Measurements from ENCODE around the gene LYL1.

The LYL1 gene

DNA sequence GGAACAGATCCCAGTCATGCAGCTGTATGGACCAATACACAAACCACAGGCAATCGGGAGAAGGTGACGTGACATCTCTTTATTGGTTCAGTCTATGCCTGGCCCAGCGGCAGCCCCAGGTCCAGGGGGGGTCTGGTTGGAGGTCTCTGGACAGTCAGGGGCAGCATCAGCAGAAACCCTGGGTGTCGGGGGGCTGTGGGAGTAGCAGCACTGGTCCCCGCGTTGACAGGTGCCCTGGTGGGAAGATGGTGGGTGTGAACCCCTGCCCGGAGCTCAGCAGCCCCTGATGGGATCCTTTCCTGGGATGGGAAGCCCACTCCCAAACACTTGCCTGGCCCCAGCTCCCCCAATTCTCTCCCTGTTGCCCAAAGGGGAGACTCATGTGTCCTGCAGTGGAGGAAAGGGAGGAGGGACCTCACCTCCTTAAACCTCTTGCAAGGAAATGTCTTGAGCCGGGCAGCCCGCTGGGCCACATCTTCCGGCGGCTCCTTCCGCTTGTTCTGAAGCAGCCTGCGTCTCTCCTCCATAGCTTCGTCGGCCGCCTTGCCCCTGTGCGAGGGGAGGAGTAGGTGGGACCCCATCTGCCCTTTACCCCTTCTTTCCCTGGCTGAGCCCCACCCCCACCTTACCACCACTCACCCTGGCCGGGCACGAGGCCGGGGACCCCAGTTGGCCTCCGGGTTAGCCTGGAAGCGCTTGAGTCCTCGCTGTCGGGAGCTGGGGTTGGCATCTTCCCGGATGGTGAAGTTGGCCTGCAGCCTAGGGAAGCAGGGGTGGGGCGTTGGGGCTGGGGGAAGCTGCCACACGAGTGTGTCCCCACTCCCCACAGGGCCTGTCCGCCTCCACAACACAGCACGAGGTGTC lies 2.4 kb upstream of the LYL1 start:
- no peak for DNase-seq (ENCODE audit: low read depth)

DNA sequence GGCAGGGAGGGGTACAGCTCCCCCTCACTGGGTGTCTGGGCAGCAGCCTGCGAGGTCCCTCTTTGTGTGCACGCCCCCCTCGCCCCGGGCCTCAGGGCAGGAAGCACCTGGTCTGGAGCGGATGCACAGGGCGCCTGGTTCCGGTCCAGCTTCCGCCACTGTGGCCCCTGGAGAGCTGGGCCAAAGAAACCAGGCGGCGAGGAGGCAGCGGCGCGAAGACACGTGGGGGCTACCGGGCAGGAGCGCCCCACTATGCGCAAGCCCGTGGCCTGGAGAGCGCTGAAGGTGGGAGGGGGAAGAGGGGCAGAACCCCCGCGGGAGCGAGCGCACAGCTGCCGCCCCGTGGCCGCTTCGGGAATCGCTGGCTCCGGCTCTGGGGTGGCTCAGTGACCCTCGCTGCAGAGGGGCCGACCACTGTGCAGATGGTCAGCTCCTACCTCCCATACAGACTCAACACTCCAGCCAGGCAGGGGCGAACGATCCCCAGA lies 1.7 kb upstream of the LYL1 start:
- DNase-seq (ENCODE audit: low read depth): no peak

DNA sequence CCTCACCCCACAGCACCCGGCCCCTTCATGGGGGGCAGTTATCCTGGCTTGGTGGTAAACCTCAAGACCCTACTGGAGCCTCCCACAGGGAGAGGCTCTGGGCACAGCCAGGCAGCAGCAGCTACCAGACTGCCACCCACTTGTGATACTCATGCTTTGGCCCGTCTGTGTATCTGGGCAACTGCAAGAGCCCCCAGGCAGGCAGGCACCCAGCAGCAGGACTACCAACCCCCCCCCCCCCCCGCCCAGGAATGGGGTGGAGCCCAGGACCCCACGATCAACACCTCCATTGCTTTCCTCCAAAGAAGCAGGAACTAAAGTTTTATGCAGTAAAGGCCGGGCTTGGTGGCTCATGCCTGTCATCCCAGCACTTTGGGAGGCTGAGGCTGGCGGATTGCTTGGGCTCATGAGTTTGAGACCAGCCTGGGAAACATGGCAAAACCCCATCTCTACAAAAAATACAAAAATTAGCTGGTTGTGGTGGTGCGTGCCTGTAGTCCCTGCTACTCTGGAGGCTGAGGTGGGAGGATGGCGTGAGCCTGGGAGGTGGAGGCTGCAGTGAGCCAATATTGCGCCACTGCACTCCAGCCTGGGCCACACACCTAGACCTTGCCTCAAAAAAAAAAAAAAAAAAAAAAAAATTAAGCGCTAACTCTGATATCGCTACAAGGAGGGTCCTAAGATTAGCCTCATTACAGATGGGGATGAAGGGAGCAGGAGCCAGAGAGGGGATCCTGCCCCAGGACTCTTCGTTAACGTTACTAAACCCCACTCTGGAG lies 1.1 kb upstream of the LYL1 start:
- no peak for DNase-seq (ENCODE audit: low read depth)

DNA sequence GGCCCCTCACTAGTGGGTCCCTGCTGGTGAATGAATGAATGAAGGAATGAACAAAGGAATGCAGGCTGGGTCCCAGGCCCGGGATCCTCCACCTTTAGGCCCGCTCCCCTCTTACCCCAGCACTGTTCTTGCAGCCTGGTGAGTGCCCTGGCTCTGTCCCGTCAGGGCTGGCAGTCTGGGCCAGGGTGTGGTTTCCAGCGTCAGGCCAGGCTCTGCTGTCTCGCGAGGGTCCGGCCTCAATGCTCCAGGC lies 317 bp downstream of the LYL1 start:
- no peak for DNase-seq (ENCODE audit: low read depth)

DNA sequence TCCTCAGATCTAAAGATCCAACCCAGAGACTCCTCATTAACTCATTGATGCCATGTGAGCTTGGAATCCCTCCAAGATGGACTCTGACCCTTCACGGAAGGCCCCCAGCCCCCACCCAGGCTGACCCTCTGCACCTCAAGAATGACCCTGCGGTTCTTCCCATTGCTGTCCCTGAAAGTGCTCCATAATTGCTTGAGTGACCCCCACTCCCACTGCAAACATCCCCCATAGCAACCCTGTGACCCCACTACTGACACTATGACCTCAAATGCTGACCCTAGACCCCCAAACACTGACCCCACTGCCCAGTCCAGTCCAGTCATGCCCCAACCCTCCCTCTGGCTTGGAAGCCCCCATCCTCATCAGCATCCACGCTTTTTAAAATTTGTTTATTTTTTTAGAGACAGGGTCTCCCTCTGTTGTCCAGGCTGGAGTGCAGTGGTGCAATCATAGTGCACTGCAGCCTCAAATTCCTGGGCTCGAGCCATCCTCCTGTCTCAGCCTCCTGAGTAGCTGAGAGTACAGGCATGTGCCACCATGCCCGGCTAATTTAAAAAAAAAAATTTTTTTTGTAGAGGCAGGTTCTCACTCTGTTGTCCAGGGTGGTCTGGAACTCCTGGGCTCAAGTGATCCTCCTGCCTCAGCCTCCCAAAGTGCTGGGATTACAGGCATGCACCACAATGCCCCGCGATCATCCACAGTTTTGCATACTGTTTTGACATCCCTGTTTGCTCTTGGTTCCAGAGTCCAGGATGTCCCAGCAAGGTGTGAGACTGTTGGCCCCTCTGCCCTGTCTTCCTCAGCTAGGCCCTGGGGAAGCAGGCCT lies 855 bp downstream of the LYL1 start:
- DNase-seq (ENCODE audit: low read depth): no peak

DNA sequence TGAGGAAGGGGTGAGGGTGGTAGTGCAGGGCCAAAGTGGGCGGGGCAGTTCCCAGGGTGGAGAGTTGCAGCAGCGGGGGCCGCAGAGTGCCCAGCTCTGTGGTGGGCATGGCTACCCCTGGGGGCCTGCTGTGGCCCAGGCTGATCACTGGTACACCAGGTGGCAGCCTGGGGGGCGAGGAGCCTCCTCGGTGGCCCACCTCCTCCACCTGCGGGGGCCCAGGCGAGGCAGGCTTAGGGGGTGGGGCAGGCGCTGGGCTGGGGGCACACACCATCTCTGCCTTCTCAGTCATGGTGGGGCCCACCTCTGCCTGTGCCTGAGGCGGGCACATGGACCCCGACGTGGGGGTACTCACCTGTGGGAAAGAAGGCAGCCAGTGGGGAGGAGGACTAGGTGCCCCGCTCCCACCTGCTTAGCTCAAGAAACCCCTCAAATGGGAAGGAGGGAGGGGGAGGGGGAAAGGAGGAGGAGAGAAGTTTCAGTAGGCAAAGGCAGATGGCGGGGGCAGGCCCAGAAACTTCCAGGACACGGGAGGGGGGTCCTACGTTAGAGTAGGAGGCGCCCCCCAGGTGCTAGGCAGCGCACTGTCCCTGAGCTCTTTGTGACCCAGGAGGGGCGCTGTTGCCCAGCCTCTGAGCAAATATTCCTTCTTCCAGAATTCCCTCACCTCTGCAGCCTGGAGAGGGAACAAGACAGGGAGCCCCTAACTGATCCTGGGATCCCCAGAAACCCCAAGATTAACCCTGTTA lies 1.6 kb downstream of the LYL1 start:
- no peak for DNase-seq (ENCODE audit: low read depth)

DNA sequence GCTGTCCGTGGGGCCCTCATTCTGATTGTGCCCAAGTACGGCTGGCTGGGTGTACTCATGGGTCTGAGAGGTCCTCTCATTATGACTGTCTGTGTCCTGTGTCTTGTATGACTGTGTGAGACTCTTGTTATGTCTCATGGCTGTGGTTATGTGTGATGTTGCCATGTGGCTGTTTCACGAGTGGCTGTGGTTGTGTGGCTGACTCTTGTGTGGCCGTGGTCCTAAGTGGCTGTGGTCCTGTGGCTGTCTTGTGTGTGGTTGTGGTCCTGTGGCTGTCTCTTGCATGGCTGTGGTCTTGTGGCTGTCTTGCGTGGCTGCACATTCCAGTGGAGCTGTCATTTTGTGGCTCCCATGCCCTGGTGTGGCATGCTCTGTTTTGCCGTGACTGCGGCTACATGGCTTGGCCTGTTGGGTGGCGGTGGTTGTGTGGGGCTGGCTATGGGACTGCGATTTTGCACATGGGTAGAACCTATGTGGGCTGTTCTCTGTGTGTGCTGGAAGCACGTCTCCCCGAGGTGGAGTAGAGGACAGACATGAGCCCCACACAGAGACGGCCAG lies 2.5 kb downstream of the LYL1 start:
- DNase-seq (ENCODE audit: low read depth): no peak

DNA sequence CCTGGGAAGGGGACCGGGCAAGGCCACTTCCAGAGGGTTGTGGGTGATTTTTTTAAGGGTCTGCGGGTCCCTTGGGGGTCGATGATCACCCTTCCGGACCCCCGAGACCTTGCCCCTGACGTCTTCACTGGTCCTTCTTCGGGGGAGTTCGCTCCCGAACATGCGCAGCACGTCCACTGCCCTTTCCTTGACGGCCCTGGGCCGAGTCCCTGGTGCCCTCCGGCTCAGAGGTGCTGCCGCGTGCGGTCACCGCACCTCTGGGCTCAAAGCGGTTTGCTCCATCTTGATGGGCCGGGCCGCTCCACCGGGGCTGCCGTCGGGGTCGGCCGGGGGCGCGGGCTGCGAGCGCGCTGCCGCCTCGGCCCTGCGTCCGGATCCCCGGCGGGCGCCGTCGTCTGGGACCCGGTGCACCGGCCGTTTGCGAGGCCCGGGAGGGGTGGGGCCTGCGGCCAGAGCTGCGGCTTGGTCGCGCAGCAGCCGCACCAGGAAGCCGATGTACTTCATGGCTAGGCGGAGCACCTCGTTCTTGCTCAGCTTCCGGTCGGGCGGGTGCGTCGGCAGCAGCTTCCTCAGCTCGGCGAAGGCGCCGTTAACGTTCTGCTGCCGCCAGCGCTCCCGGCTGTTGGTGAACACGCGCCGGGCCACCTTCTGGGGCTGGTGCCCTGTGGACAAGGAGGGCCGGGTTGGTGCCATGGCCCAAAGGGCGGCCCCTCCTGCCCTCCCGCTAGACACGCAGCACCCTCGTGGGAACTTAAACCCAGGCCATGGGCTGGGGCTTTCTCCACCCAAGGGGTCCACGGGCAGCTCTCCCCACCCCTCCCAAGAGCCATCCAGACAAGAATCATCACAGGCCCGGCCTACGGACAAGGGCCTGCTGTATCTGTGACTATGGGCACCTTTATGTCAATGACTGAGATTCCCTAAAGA lies 3.3 kb downstream of the LYL1 start:
- no peak for DNase-seq (ENCODE audit: low read depth)

DNA sequence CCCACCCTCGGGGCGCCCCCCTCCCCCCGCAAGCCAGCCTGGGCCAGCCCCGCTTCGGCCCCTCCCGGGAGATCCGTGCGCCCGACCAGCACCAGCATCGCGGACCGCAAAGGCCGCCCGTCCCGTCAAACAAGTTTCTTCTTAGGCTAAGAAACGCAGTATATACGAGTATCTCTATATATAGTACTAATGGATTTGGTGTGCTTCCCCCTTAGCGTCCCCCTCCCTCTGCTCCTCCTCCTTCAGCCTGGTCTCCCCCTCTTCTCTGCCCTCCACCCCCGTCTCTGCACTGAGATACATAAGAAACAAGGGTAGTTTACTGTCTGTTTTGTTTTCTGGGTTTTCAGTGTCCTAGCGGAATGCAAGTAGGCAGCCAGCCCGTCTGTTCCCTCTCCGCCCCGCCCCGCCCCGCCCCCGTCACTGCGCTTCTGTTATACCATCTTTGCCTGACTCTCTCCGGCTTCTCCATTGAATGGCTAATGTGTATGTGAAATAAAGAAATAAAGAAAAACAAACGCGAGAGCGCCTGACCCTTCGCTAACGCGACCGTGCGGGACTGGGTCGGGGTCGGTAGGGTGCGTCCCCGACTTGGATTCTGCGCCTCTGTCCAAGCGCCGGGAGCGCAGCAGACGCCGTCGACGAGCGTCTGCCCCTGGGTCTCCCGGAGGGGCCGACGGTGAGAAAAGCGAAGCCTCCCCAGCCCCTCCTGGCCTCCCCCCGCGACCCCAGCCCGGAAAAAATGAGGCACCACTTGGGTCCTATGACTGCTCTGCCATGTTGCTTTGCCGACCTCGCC lies 4.2 kb downstream of the LYL1 start:
- DNase-seq (ENCODE audit: low read depth): no peak

DNA sequence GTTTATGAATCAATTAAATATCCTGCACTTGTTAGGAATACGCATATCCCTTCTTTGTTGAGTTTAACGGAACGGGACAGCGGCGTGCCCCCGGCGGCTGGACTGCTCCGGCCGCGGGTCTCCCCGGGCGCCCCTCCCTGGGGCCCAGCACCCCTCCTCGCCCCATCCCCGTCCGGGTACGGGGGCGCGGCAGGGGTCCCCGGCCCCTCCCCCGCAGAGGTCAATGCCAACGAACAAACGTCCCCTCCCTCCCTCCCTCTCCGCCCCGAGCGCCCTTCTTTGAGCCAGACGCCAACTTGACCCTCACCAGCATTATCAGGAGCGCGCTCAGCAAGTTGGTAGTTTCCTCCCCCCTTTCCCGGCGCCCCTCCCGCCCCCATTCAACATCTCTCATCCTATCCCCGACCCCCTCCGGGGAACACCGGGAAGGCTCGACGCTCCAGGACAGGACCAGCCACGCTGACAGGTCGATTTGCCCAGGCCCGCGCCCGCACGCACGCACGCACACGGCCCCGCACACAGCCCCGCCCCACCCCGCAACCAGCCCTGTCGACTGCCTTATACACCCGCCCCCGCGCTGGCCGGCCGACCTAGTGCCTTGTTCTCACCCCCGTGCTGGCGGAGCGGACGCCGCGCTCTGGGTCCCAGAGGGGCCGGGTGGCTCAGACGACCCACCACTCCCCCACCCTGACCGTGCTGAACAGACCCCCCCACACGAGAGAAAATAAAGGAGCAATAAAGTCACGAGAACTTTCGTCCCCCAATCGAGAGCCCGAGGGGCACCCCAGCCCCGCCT lies 5.0 kb downstream of the LYL1 start:
- DNase-seq (ENCODE audit: low read depth): no peak

DNA sequence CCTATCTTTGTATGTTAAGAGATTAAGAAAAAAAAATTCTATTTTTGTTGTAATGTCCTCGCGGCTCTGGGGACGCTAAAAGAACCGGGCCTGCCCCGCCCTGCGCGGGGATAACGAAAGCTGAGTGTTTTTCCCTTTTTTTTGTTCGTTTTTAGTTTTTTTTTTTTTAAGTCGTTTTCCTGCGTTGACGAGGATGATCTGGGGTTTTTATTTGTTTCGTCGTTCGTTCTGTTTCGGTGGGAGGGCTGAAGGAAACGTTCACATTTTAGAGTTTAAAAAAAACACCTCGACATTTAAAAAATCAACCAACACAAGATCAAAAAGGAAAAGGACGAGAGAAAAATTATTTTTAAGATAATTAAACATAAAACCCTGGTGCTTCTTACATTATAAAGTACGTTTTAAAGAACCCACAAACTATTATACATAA lies 5.6 kb downstream of the LYL1 start:
- no peak for DNase-seq (ENCODE audit: low read depth)

DNA sequence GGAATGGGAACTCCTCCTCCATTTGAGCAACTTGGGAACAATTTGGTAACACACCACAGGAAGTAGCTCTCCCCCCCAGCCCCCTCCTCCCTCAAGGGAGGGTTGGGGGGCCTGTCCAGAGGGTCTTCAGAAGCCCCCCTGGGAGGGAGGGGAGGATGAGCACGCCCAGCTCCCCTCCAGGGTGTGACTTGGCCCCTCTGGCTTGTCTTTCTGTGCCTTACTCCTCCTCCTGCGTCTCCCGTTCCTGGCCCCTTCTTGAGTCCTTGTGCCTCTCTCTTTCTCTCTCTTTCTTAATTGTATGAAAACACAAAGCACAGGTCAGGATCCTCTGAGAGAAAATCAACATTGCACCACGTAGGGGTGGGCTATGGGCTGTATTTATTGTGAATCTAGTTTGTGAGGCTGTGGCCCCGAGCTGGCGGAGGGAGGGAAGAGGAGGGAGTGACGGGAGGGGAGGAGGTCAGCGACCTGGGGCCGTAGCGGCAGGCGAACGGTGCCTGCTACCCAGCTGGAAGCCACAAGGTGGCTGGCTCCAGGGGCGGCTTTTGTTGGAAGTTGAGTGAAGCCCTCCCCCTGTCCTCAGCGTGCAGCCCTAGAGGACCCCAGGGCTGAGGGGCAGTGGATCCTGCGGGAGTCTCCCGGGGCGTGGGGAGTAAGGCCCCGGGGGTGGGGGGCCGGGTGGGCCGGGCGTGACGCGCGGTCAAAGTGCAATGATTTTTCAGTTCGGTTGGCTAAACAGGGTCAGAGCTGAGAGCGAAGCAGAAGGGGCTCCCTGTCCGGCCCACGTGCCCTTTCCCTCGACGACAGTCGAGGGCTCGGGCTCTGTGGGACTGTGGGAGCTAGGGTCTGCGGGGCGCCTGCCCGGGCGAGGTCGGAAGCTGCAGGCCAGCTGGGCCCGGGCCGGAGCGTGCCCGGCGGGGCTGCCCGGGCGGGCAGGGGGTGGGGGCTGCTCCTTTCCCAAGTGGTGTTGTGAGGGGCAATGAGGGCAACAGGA lies 6.4 kb downstream of the LYL1 start:
- DNase-seq (ENCODE audit: low read depth): no peak

DNA sequence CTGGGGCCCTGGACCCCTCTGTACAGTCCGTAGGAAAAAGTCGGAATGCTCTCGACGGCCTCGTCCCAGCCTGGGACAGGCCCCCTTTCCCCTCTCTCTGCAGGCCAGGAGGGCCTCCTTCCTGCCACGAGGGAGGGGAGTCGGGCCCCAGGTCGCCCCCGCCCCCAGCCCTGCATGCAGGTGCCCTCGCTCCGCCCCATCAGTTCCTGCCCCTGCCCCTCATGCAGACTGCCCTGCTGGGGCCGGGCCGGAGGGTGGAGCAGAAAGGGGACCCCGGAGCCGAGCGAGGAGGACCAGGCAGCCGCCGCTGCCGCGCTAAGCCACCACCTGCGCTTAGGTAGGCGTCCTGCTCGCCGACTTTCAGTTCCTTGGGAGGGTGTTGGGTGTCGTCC lies 7.3 kb downstream of the LYL1 start:
- no peak for DNase-seq (ENCODE audit: low read depth)

DNA sequence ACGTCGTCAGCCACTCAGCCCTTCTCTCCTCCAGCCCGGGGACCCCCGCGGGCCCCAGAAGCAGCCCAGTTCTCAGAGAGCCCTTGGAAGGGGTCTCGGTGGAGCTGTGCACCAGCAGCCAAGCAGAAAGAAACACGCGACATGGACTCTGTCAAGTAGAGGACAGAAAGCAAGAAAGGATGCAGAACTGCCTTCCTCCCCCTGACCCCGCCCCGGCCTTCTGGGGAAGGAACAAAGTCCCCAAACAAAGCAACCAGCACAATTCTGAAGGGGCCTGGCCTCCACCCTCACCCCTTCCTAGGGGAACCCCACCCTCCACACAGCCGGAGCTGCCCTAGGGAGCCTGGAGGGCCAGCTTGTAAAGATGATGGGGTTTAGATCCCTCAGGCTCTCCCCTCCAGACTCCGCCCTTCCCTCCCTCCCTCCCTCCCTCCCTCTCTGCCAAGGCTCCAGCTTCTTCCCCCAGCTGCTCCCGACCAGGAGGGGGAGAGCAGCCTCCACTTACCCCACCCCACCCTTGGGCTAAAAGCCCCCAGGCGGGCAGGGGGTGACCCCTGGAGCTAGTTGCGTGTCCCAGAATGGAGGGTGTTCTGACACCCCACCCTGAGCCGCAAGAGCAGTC lies 7.8 kb downstream of the LYL1 start:
- no peak for DNase-seq (ENCODE audit: low read depth)

DNA sequence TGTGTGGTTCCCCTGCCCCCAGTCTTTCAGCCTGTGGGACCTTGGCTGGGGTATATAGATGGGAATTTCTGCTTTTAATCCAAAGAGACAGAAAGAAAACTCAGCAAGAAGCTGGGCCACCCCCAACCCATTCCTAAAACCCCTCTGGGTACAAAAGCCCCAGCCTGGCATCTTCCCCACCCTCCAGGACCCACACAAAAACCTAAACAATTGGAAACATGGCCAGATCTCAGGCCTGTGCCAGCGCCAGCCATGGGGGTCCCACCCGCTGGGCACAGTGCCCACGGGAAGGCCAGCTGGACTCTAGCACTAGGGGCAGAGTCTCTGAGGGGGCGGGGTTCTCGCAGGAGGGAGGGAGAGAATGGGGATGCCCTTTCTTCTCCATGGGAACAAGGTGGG lies 8.6 kb downstream of the LYL1 start:
- no peak for DNase-seq (ENCODE audit: low read depth)

DNA sequence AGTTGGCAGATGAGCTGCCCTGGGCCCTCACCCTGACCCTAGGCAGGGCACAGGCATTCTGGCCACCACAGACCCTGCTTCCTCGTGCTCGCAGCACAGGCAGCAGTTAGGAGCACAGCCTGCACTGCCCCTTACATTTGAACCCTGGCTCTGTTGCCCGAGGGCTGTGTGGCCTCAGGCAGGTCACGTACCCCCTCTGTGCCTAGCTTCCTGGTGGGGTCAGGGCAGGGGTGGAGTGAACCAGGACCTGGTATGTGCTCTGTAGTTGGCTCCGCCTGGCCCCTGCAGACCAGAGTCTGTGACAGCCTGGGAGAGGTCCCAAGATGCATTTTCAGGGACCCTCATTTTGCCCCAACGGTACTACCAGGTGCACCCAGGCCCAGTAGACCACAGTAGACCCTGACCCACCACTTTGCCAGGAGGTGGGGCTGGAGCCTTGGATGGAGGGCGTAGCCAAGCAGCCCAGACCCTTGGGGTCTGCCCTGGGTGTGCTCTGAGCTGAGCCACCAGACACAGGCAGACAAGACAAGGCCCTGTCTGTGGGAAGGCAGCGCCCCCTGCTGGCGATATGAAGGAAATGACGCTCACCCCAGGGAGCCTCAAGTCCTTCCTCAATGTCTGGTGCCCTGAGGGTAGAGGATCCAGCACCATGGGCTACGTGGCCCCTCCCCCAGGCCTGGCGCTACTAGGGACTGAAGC lies 9.1 kb downstream of the LYL1 start:
- DNase-seq (ENCODE audit: low read depth): peak; percentile 46
